ENCODE results near the gene PKM.

The PKM gene

DNA sequence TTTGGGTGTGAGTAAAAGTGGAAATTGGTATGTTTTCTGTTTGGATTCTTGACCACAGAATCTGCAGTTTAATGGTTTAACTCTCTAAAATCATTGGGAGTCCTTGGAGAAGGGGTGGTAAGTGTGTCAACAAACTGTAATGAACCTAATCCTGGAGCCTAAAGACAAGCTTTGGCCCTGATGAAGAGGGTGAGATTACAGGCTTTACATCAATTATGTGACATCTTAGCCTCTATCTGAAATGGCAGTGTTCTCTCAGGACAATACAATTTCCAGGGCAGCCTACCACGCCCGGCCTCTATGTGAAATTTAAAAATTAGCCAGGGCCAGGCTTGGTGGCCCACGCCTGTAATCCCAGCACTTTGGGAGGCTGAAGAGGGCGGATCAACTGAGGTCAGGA lies 4.3 kb upstream of the PKM start:
- DNase-seq (ENCODE audit: low read depth): no peak
- H3K4me3 ChIP-seq (ENCODE audit: low read depth, low read length): no peak overlapping the region
- TF ChIP-seq, protein P1, sequence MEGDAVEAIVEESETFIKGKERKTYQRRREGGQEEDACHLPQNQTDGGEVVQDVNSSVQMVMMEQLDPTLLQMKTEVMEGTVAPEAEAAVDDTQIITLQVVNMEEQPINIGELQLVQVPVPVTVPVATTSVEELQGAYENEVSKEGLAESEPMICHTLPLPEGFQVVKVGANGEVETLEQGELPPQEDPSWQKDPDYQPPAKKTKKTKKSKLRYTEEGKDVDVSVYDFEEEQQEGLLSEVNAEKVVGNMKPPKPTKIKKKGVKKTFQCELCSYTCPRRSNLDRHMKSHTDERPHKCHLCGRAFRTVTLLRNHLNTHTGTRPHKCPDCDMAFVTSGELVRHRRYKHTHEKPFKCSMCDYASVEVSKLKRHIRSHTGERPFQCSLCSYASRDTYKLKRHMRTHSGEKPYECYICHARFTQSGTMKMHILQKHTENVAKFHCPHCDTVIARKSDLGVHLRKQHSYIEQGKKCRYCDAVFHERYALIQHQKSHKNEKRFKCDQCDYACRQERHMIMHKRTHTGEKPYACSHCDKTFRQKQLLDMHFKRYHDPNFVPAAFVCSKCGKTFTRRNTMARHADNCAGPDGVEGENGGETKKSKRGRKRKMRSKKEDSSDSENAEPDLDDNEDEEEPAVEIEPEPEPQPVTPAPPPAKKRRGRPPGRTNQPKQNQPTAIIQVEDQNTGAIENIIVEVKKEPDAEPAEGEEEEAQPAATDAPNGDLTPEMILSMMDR (conservative IDR thresholded peaks at IDR 0.05; ENCODE audit: low read depth, low read length): no peak

DNA sequence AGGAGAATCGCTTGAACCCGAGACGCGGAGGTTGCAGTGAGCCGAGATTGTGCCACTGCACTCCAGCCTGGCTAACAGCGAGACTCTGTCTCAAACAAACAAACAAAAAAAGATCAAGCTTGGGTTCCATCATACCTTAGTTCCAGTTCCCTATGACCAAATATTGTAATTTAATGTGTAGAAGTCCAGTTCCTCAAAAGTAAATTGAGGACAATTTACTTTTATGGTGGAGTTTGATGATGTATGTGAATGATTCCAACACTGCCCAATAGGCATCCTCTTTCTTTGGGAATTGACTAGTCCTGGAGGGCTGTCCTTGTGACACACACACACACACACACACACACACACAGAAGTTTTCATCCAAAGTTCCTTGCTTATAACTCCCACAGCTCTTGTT lies 2.8 kb upstream of the PKM start:
- DNase-seq (ENCODE audit: low read depth): no peak
- H3K4me3 ChIP-seq (ENCODE audit: low read depth, low read length): no peak overlapping the region
- TF ChIP-seq, protein P1 (conservative IDR thresholded peaks at IDR 0.05; ENCODE audit: low read depth, low read length): no peak

DNA sequence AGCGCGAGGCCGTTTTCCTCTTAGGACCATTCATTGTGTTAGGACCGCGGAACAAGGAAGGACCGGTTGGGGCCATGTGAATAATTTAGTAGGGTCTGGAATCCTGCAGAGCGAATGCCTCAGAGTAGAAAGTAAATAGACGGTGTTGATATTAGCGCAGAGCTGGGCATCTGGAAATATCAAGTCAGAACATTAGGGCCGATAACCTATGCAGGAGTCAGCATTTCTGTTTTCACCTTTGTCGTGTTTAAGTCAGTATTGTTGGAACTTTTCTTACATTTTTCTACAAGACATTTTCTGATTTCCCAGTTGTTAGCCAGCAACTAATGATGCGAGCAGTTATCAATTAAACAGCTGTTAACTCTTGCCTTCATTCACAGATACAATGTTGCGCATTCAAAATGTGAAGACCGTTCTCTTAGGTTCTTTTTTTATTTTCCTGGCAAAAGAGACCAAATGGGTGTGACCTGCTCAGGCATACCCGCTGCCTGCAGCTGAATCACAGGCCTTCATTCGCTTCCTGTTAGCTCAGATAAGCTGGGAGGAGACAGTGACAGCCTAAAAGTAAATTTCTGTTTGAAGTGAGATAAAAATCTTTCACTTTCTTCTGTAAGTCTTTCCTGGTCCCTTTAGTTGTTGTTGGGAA lies 966 bp upstream of the PKM start:
- DNase-seq (ENCODE audit: low read depth): peak; percentile 90
- H3K4me3 ChIP-seq (ENCODE audit: low read depth, low read length): peak overlapping the region; percentile 87
- TF ChIP-seq, protein P1 (conservative IDR thresholded peaks at IDR 0.05; ENCODE audit: low read depth, low read length): no peak

DNA sequence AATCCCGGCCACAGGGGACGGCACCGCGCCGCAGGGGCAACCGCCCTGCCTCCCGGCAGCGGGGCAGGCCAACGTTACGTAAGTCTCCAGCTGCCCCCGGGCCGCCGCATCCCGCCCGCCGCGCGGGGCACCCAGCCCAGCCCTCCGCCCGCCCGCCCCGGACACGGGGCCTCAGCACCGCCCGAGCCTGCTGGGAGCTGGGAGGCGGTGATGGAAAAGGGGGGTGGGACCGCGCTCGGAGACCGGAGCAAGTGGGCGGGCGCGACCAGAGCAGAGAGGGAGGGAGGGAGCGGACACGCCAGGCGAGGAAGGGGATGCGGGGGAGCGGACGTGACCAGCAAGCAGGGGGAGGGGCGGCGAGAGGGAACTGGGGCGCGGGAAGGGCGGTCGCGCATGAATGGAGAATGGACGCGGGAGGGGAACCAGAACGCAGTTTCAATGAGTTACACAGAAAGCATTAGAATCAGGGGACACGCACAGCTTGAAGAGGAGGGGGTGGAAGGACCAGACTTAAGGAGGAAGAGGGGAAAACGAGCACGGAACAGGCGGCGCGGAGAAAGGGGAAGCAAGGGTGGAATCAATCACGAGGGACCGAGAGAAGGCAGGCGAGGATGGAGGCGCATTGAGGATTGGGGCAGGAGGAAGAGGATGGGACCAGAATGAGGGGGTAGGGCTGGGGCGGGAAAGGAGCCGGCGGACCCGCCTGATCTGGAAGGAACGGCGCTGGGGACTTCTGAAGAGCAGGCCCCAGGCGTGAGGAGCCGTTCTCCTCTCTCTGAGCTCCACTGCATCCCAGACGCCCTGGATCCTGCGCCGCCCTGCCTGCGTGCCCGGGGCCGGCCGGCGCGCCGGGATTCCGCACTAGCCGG lies 559 bp downstream of the PKM start:
- DNase-seq (ENCODE audit: low read depth): peak; percentile 92
- peak overlapping the region; percentile 87 for H3K4me3 ChIP-seq (ENCODE audit: low read depth, low read length)
- TF ChIP-seq, protein P1 (conservative IDR thresholded peaks at IDR 0.05; ENCODE audit: low read depth, low read length): no peak

DNA sequence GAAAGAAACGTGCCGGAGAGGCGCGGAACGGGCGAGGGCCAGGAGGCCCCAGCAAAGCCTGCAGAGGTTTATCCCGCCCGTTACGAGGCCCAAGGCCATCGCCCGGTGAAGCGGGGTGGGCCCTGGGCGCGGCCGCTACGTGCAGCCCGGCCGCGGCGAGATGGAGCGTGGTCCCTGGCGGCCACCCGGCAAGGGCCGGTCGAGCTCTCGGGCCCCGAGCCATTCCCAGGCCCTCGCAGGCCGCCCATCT lies 1.1 kb downstream of the PKM start:
- DNase-seq (ENCODE audit: low read depth): peak; percentile 11
- peak overlapping the region; percentile 87 for H3K4me3 ChIP-seq (ENCODE audit: low read depth, low read length)
- TF ChIP-seq, protein P1 (conservative IDR thresholded peaks at IDR 0.05; ENCODE audit: low read depth, low read length): no peak

DNA sequence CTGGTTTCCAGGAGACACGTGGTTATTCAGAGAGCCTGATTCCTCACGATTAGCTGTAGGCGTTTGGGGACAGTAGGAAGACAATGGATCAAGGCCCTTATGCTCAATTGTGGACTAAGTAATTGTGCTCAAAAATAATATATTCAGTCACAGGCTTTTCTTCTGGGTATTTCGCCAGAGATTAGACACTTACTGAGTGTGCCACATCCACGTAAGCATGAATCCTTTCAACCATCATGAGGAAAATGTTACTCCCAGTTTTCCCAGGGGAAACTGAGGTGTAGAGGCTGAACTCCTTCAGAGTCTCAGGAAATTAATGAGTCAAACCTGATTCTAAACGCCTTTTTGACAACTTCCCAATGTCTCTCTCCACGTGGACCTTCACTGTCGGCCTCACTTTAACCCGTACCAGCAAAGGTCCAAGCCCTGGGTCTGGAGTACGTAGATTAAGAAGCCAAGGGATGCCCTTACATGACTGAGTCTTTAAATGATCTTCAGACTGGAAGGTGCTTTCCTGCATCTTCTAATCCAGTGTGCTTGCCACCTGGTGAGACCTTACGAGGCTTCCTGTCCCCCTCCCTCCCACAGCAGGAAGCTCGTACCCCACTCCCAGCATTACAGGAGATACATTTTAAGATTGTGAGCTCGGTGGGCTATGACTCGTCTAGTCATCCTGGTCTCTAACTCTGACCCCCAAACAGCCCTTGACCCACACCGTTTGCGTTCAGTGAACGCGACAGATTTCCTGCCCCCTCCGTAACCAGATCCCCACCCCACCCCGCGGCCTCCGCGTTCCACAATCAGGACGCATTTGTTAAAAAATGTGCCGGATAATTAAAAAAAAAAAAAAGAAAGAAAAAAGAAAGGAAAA lies 1.7 kb downstream of the PKM start:
- DNase-seq (ENCODE audit: low read depth): peak; percentile 35
- TF ChIP-seq, protein P1 (conservative IDR thresholded peaks at IDR 0.05; ENCODE audit: low read depth, low read length): no peak
- peak overlapping the region; percentile 87 for H3K4me3 ChIP-seq (ENCODE audit: low read depth, low read length)
